Measurements from ENCODE around the gene HPCAL1.

DNA sequence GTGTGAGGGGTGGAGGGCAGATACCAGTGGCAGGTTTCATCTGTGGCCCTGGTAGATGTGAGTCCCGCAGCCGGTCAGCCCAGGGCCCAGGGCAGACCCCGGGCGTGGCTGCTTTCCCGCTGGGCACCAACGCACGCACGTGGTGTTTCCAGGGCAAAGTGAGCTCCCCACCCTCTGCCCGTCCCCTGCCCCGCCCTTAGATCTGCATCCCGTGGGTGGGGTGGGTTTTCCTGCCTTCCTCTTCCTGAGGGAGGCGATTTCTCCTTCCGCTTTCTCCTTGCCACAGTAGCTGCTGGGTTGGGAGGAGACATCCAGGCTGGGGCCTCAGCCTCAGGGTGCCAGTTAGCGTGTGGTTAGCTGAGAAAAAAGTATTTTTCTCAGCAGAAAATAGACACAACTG, 95.8 kb downstream of the HPCAL1 start:
- TF ChIP-seq, protein P1, sequence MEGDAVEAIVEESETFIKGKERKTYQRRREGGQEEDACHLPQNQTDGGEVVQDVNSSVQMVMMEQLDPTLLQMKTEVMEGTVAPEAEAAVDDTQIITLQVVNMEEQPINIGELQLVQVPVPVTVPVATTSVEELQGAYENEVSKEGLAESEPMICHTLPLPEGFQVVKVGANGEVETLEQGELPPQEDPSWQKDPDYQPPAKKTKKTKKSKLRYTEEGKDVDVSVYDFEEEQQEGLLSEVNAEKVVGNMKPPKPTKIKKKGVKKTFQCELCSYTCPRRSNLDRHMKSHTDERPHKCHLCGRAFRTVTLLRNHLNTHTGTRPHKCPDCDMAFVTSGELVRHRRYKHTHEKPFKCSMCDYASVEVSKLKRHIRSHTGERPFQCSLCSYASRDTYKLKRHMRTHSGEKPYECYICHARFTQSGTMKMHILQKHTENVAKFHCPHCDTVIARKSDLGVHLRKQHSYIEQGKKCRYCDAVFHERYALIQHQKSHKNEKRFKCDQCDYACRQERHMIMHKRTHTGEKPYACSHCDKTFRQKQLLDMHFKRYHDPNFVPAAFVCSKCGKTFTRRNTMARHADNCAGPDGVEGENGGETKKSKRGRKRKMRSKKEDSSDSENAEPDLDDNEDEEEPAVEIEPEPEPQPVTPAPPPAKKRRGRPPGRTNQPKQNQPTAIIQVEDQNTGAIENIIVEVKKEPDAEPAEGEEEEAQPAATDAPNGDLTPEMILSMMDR (IDR thresholded peaks at IDR 0.05; ENCODE audit: poor library complexity, severe bottlenecking) = no peak
- TF ChIP-seq POLR2AphosphoS5 (IDR thresholded peaks at IDR 0.05) (no peak), EP300 (conservative IDR thresholded peaks at IDR 0.05; ENCODE audit: poor library complexity, severe bottlenecking) (no peak)
